Thymus (tissue), 11 donors: Measurements from ENCODE around the gene CDK19. TPM values are rescaled to one million over a fixed set of nuclear protein-coding genes. Genes with fewer than 3 reads are reported as not detected.
"Not testable (repeated sequence)": the region's sequence is repeated elsewhere in the genome, so short reads cannot be mapped to it uniquely, and the experiment has no call there.

Experiments used
- DNase-seq, 9 donors: peaks; one replicate each; pipeline ENCODE4 v3.0.0-alpha.2; 2013; ENCODE audit warnings: low spot score in 9 of 9, low read depth in 6 of 9, missing footprints in 1 of 9
- H3K27ac ChIP-seq, 2 donors: one replicate each; pipeline ENCODE4 v1.5.1; 2013; ENCODE audit warnings: control low read depth in 1 of 2, low read depth in 1 of 2, low read length in 1 of 2, mild to moderate bottlenecking in 1 of 2, moderate library complexity in 1 of 2
- H3K27me3 ChIP-seq, 2 donors: one replicate each; pipeline ENCODE4 v1.5.1; 2013; ENCODE audit warnings: low read length in 1 of 2; ENCODE audit not compliant: control insufficient read depth in 2 of 2, insufficient read depth in 1 of 2
- H3K36me3 ChIP-seq, 2 donors: one replicate each; pipeline ENCODE4 v1.5.1; 2013; ENCODE audit warnings: low read length in 1 of 2, mild to moderate bottlenecking in 1 of 2, moderate library complexity in 1 of 2; ENCODE audit not compliant: control insufficient read depth in 2 of 2, insufficient read depth in 2 of 2
- H3K4me1 ChIP-seq, 2 donors: one replicate each; pipeline ENCODE4 v1.5.1; 2013; ENCODE audit warnings: low read length in 2 of 2; ENCODE audit not compliant: control insufficient read depth in 2 of 2, insufficient read depth in 2 of 2
- H3K4me3 ChIP-seq, 2 donors: one replicate each; pipeline ENCODE4 v1.5.1; 2013; ENCODE audit warnings: low read length in 2 of 2, control low read depth in 1 of 2, mild to moderate bottlenecking in 1 of 2
- H3K9me3 ChIP-seq, 2 donors: one replicate each; pipeline ENCODE4 v1.5.1; 2013; ENCODE audit warnings: low read length in 1 of 2, mild to moderate bottlenecking in 1 of 2; ENCODE audit not compliant: control insufficient read depth in 2 of 2, insufficient read depth in 1 of 2
- WGBS: extraction: QIAGEN DNeasy Blood & Tissue Kit; methylation state at CpG from one replicate; pipeline ENCODE4 v1.1.7; 2013; 5-methylcytosine and 5-hydroxymethylcytosine counted together
- polyA plus RNA-seq: library from polyadenylated mRNA; stranded (reverse); fragments of 200-250 nt; gene quantifications from one replicate; pipeline ENCODE4 v1.2.3, GENCODE V29; 2013
- total RNA-seq: library from RNA; stranded (reverse); fragments of 120-200 nt; gene quantifications from one replicate; pipeline ENCODE4 v1.2.4, GENCODE V29; 2013
- donor health status: healthy.

The CDK19 gene
- total and polyA plus RNA-seq, 2 donors, result 10.4 to 15.4 TPM

GRCh38 chr6:110781522-110782214 is 33.6 kb downstream of the CDK19 start:
- no peak overlapping the region for H3K27ac ChIP-seq
- 91% methylated on average over 7 of the region's 7 CpGs for WGBS
- peaks cover 0 to 3% of the 10 kb centered on the region in 2 donors for H3K36me3 ChIP-seq
- no peak overlapping the region for H3K4me3 ChIP-seq
- no peaks in the 10 kb centered on the region for H3K27me3 ChIP-seq
- no peak for DNase-seq
- H3K4me1 ChIP-seq, result peaks cover 0 to 3% of the 10 kb centered on the region in 2 donors
- H3K9me3 ChIP-seq, result no peaks in the 10 kb centered on the region

- peaks cover 0 to 1% of the 10 kb centered on the region in 2 donors for H3K4me1 ChIP-seq
- DNase-seq, result no peak
- no peak overlapping the region for H3K4me3 ChIP-seq
- WGBS, result 98% methylated on average over 1 of the region's 1 CpG
- H3K27ac ChIP-seq, result no peak overlapping the region
- peaks cover 0 to 3% of the 10 kb centered on the region in 2 donors for H3K36me3 ChIP-seq
- H3K9me3 ChIP-seq, result no peaks in the 10 kb centered on the region
- H3K27me3 ChIP-seq, result no peaks in the 10 kb centered on the region
Observed at GRCh38 chr6:110778333-110778732, 36.9 kb downstream of the CDK19 start.

DNA sequence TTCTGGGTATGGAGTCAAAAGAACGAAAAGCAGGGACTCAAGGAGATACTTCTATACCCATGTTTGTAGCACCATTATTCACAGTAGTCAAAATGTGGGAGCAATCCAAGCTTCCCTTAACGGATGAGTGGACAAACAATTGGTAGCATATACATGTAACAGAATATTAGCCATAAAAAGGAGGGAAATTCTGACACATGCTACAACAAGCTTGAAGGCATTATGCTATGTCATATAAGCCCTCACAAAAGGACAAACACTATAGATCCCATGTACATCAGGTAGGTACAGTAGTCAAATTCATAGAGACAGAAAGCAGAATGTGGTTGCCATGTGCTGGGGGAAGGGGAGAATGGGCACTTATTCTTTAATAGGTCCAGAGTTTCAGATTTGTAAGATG is 37.6 kb downstream of the CDK19 start:
- no peak overlapping the region for H3K4me3 ChIP-seq
- DNase-seq, result no peak
- 97% methylated on average over 2 of the region's 2 CpGs for WGBS
- no peaks in the 10 kb centered on the region for H3K4me1 ChIP-seq
- peaks cover 1 to 3% of the 10 kb centered on the region in 2 donors for H3K36me3 ChIP-seq
- H3K27ac ChIP-seq, result no peak overlapping the region
- H3K9me3 ChIP-seq, result peaks cover 0 to 3% of the 10 kb centered on the region in 2 donors
- no peaks in the 10 kb centered on the region for H3K27me3 ChIP-seq

GRCh38 chr6:110776413-110776812 is 38.9 kb downstream of the CDK19 start:
- no peak for DNase-seq
- peaks cover 3 to 4% of the 10 kb centered on the region in 2 donors for H3K36me3 ChIP-seq

GRCh38 chr6:110769923-110770322 is 45.3 kb downstream of the CDK19 start:
- WGBS, result 97% methylated on average over 2 of the region's 2 CpGs
- no peak for DNase-seq
- Histone ChIP-seq H3K4me1 (no peaks in the 10 kb centered on the region), H3K36me3 (peaks cover 3 to 4% of the 10 kb centered on the region in 2 donors), H3K27me3 (no peaks in the 10 kb centered on the region), H3K9me3 (peaks cover 0 to 5% of the 10 kb centered on the region in 2 donors), H3K27ac (no peak overlapping the region), H3K4me3 (no peak overlapping the region)

More at GRCh38 chr6:110776413-110776812, 38.9 kb downstream of the CDK19 start:
- Histone ChIP-seq H3K4me1 (no peaks in the 10 kb centered on the region), H3K27me3 (no peaks in the 10 kb centered on the region), H3K27ac (no peak overlapping the region), H3K9me3 (peaks cover 0 to 5% of the 10 kb centered on the region in 2 donors), H3K4me3 (no peak overlapping the region)

DNA sequence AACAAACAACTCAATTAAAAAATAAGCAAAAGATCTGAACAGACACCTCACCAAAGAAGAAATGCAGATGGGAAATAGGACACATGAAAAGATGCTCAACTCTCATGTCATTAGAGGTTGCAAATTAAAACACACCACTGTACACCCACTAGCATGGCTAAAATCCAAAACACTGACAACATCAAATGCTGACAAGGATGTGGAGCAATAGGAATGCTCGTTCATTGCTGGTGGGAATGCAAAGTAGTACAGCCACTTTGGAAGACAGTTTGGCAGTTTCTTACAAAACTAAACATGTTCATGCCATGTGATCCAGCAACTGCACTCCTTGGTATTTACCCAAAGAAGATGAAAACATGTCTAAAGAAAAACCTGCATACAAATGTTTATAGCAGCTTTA is 47.2 kb downstream of the CDK19 start:
- Histone ChIP-seq H3K27me3 (no peaks in the 10 kb centered on the region), H3K9me3 (peaks cover 0 to 5% of the 10 kb centered on the region in 2 donors), H3K4me1 (no peaks in the 10 kb centered on the region), H3K36me3 (peaks cover 4 to 7% of the 10 kb centered on the region in 2 donors), H3K27ac (no peak overlapping the region), H3K4me3 (no peak overlapping the region)
- 100% methylated on average over 1 of the region's 1 CpG for WGBS
- DNase-seq, result no peak

GRCh38 chr6:110761371-110761770 is 53.9 kb downstream of the CDK19 start:
- H3K27me3 ChIP-seq, result no peaks in the 10 kb centered on the region
- H3K36me3 ChIP-seq, result peaks cover 0 to 10% of the 10 kb centered on the region in 2 donors
- H3K9me3 ChIP-seq, result no peaks in the 10 kb centered on the region
- H3K4me1 ChIP-seq, result no peaks in the 10 kb centered on the region
- no peak overlapping the region for H3K4me3 ChIP-seq
- WGBS, result 96% methylated on average over 3 of the region's 3 CpGs
- H3K27ac ChIP-seq, result no peak overlapping the region
- DNase-seq, result no peak

DNA sequence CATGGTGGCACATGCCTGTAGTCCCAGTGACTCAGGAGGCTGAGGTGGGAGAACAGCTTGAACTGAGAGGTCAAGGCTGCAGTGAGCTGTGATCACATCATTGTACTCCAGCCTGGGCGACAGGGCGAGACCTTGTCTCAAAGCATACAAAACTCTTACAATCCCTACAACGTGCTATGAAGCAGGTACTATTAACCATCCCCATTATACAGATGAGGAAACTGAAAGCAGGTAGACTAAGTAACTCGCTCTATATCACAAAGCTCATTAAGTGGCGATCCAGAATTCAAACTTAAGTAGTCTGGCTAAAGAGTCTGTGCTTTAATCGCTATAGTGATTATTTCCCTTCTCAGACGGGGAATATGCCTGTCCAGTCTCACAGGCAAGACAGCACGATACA is 54.7 kb downstream of the CDK19 start:
- WGBS, result 98% methylated on average over 8 of the region's 8 CpGs
- no peak for DNase-seq
- Histone ChIP-seq H3K4me3 (no peak overlapping the region), H3K27ac (no peak overlapping the region), H3K27me3 (no peaks in the 10 kb centered on the region), H3K9me3 (no peaks in the 10 kb centered on the region), H3K4me1 (no peaks in the 10 kb centered on the region), H3K36me3 (peaks cover 0 to 7% of the 10 kb centered on the region in 2 donors)

GRCh38 chr6:110760098-110760497 is 55.2 kb downstream of the CDK19 start:
- H3K9me3 ChIP-seq, DNase-seq, H3K27me3 ChIP-seq, H3K4me3 ChIP-seq, H3K36me3 ChIP-seq, H3K27ac ChIP-seq, H3K4me1 ChIP-seq: not testable (repeated sequence)
- 97% methylated on average over 5 of the region's 5 CpGs for WGBS
